NCI-H1436 (cell line): ENCODE measurements around the gene F2RL3.
"Not testable (repeated sequence)": the region's sequence is repeated elsewhere in the genome, so short reads cannot be mapped to it uniquely, and the experiment has no call there.

Experiments used
- DNase-seq: peaks from one replicate; lab custom pipeline; 2025; lab: John Stamatoyannopoulos, UW

The F2RL3 gene

DNA sequence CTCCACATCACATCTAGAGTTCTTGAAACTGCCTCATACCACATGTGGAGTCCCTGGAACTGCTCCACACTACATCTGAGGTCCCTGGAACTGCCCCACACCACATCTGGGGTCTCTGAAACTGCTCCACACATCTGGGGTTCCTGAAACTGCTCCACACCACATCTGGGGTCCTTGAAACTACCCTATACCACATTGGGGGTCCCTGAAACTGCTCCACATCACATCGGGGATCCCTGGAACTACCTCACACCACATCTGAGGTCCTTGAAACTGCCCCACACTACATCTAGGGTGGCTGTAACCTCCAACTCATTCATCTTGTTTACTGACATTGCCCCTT is 33.8 kb downstream of the F2RL3 start:
- DNase-seq = no peak

DNA sequence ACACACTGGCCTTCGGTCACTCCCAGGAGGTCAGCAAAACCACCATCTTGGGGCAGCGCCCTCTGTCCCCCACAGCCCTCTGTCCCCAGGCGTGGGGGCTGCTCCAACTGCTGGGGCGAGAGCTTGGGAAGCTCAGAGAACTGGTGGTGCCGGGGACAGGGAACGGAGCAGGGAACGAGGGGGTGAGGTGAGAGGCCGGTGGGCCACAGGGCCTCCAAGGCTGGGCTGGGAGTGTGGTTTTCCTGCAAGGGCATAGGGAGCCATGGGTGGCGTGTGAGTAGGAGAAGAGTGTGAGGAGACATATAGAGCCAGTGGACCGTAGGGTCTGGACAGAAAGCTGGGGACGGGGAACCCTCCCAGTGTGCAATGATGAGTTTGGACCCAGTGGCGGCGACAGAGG is 34.1 kb downstream of the F2RL3 start:
- DNase-seq = no peak

DNA sequence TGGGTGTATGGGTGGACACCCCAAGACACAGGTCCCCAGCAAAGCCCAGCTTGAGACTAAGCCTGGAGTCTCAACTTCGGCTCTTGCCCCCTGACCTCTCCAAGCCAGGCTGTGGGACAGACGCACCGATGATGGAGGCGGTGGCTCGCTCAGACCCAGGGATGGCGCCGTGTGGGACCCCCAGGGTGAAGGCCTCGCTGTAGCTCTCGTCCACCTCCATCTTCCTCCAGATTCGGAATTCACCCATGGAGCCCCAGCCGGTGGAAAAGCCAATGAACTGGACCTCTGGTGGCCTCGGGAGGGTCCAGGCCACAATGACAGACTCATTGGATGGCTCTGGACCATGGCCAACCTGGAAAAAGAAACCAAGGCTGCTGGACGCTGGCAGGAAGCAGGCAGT is 39.1 kb downstream of the F2RL3 start:
- DNase-seq = no peak

DNA sequence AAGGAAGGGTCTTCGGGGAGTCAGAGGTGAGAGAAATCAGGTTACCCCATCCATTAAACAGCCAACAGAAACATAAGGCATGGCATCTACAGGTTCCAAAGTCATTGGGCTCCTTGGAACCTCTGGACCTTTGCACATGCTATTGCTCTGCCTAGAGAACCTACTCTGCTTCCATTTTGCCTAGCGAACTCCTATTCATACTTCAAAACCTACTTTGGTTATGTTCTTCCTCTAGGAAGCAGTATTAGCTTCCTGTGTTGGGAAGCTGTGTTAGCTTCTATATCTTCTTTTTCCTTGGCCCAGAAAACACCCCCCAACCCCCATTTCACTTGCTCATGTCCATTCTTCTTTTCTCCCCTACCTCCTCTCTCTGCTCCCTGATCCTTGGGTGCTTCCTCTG is 39.6 kb downstream of the F2RL3 start:
- DNase-seq = no peak

DNA sequence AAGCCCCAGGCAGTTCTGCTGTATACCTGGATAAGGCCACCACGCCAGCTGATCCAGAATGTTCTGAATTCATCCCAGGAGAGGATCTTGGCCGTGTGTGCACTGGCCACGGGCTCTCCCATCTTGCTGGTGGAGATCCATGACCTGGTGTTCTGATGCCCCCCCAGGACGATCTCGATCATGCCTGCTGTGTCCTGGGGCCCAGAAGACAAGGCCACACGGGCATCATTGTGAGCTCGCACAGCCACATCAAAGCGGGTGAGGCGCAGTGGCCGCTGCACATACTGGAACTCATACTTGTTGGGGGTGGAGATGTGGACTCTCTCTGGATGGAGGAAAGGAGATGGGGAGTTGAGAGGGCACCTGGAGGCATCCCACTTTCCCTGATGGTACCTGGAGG is 40.1 kb downstream of the F2RL3 start:
- no peak for DNase-seq

DNA sequence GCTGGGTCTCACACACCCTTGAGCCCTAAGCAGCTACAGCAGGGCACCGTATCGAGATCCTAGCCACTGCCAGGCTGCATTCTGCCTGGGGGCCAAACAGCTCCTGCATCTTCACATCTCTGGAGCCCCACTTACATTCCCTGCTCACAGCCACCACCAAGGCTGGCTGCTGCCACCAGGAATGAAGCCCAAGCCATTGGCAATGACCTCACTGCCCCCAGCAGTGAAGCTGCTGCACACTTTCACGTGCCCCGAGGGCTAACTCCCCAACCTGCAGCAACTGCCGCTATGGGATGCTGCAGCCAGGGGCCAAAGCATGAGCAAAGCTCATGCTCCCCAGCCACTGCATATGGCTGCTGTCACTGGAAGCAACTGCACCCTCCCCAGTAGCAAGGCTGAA is 42.0 kb downstream of the F2RL3 start:
- no peak for DNase-seq

DNA sequence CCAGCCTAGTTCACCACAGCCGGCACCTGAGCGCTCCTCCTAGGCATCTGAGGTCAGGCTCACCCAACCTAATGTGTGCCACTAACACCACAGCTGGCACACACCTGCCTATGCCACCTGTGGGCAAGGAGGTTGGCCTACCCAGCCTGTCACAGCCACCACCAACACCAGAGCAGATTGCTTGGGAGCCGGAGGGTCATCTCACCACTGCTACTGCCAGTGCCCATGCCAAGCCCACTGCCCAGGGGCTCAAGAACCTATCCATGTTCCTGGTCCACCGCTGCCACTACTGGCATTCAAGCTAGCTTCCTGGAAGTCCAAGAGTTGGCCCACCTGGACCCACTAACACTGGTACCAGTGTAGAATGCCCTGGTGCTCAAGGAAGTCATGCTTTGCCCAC is 42.5 kb downstream of the F2RL3 start:
- no peak for DNase-seq

DNA sequence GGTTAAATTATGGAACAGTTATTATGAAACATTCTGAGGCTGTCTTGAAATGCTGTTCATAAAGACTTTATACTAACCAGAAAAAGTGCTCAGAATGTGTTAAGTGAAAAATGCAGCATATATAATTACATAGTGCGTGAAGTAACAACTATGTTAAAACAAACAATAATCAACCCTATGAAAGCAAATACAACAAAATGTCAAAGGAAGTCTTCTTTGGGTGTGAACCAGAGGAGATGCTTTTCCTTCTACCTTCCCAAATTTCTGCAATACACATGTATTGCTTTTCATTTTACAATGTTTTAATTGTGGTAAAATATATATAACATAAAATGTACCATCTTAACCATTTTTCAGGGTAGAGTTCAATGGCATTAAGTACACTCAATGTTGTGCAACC is 45.7 kb downstream of the F2RL3 start:
- DNase-seq = no peak

DNA sequence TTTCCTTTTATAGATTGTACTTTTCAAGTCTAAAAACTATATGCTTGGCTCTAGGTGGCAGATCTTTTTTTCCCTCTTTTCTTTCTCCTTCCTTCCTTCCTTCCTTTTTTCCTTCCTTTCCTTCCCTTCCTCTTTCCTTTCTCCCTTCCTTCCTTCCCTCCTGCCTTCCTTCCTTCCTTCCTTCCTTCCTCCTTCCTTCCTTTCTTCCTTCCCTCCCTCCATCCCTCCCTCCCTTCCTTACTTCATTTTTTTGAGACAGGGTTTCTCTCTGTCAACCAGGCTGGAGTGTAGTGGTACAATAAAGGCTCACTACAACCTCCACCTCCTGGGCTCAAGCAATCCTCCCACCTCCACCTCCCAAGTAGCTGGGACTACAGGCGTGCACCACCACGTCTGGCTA is 48.1 kb downstream of the F2RL3 start:
- no peak for DNase-seq

DNA sequence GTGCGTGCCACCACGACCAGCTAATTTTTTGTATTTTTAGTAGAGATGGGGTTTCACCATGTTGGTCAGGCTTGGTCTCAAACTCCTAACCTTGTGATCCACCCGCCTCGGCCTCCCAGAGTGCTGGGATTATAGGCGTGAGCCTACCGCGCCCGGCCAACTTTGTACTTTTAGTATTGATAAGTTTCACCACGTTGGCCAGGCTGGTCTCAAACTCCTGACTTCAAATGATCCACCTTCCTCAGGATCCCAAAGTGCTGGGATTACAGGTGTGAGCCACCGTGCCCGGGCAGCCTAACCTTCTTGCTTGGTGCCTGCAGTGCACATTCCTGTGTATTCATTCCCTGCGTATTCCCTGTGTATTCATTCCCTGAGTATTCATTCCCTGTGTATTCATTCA is 49.0 kb downstream of the F2RL3 start:
- not testable (repeated sequence) for DNase-seq

DNA sequence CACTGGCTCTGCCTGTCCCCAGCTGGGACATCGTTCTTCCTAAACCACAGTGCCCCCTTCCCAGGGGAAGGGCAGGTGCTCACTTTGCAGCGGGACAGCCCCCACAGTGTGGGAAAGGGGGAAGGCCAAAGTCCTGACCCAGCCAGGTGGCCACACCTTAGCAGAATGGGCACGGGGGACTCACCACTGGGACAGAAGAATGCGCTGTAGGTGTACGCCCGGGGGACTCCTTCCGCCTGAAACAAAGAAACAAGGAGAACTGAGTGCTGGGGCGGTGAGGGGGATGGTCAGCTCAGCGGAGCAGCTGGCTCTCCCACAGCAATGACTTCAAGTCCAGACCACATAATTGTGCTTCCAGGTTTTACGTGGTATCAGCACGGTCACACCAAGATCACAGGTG is 49.4 kb downstream of the F2RL3 start:
- DNase-seq = no peak

DNA sequence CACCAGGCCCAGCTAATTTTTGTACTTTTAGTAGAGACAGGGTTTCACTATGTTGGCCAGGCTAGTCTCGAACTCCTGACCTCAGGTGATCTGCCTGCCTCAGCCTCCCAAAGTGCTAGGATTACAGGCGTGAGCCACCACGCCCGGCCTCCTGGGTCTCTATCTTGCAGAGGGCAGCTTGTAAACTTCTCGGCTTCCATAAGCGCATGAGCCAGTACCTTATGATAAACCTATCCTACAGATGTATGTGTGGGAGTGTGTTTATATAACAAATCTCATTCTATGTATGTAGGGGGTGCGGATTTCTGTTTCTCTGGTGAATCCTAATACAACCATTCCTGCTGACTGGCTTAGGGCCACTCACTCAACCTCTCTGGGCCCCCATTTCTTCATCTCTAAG is 51.3 kb downstream of the F2RL3 start:
- not testable (repeated sequence) for DNase-seq

DNA sequence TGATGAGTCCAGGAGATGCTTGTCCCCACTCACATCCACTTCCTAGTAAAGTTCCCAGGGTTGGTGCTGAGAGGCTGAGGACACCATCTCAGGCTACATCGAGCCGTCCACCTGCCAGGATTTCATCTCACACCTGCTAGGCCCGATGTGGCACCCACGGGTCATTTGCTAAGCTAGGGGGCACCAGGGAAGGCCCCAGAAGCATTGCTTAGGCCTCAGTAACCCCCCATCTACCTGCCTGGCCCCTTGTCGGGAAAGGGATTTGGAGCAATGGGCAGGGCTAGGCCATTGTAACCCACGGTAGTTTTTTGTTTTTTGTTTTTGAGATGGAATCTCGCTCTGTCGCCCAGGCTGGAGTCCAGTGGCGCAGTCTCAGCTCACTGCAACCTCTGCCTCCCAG is 51.8 kb downstream of the F2RL3 start:
- DNase-seq = no peak
